WI38 (cell line): Measurements from ENCODE around the gene ITGAL.
"Not testable (repeated sequence)": the region's sequence is repeated elsewhere in the genome, so short reads cannot be mapped to it uniquely, and the experiment has no call there.

Experiments used
- H3K4me3 ChIP-seq: 2 replicates; pipeline ENCODE4 v1.5.1; 2011; ENCODE audit warnings: low read depth, mild to moderate bottlenecking, control low read depth, low read length
- CTCF ChIP-seq: IDR thresholded peaks from 2 replicates; pipeline ENCODE4 v1.5.1; 2012; ENCODE audit warnings: low read depth, mild to moderate bottlenecking, control low read depth, low read length

ITGAL gene

DNA sequence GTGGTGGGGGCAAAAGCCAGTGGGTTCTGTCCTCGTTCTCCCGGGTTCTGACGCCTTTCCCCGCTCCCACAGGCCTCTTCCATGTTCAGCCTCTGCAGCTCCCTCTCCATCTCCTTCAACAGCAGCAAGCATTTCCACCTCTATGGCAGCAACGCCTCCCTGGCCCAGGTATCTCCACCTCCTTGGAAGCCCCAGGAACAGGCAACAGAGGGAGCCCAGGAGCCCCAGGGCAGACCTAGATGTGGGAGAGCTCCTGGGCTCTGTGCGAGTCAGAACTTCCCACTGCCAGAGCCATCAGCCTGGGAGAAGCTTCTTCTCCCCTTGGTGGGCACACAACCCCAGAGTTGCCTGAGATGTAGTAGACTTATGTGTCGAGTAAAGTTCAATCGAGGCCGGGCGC is 46.0 kb downstream of the ITGAL start:
- no peak for TF ChIP-seq CTCF
- H3K4me3 ChIP-seq = no peak overlapping the region

DNA sequence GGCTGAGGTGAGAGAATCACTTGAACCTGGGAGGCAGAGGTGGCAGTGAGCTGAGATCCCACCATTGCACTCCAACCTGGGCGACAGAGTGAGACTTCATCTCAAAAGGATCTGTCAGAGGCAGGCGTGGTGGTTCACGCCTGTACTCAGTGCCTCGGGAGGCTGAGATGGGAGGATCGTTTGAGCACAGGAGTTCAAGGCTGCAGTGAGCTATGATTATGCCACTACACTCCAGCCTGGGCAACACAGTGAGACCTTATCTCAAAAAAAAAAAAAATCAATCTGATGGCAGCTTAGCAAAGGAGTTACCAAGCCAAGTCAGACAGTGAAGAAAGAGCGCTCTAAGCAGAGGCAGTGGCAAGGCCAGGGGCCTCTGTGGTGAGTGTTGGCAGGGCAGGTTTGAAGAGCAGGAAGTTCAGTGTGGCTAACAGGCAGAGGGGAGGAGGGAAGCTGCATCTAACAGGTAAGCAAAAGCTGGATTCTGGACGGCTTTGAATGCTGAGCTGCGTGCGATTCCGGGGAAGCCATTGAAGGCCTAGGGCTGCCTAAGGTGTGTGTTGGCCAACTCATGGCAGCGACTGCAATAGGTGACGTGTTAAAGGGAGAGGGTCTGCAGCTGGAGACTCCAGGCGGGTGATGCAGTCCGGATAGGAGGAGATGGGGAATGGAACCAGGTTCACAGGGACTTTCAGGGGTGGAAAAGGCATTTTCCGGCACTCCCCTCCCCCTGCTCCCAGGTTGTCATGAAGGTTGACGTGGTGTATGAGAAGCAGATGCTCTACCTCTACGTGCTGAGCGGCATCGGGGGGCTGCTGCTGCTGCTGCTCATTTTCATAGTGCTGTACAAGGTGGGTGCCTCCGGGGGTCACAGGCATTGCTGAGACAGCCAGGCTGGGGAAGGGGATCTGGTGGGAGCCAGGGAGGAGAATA is 46.8 kb downstream of the ITGAL start:
- H3K4me3 ChIP-seq = no peak overlapping the region
- no peak for TF ChIP-seq CTCF

DNA sequence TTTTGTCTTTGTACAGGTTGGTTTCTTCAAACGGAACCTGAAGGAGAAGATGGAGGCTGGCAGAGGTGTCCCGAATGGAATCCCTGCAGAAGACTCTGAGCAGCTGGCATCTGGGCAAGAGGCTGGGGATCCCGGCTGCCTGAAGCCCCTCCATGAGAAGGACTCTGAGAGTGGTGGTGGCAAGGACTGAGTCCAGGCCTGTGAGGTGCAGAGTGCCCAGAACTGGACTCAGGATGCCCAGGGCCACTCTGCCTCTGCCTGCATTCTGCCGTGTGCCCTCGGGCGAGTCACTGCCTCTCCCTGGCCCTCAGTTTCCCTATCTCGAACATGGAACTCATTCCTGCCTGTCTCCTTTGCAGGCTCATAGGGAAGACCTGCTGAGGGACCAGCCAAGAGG is 48.9 kb downstream of the ITGAL start:
- H3K4me3 ChIP-seq = no peak overlapping the region
- no peak for TF ChIP-seq CTCF

DNA sequence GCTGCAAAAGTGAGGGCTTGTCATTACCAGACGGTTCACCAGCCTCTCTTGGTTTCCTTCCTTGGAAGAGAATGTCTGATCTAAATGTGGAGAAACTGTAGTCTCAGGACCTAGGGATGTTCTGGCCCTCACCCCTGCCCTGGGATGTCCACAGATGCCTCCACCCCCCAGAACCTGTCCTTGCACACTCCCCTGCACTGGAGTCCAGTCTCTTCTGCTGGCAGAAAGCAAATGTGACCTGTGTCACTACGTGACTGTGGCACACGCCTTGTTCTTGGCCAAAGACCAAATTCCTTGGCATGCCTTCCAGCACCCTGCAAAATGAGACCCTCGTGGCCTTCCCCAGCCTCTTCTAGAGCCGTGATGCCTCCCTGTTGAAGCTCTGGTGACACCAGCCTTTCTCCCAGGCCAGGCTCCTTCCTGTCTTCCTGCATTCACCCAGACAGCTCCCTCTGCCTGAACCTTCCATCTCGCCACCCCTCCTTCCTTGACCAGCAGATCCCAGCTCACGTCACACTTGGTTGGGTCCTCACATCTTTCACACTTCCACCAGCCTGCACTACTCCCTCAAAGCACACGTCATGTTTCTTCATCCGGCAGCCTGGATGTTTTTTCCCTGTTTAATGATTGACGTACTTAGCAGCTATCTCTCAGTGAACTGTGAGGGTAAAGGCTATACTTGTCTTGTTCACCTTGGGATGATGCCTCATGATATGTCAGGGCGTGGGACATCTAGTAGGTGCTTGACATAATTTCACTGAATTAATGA is 49.5 kb downstream of the ITGAL start:
- H3K4me3 ChIP-seq = no peak overlapping the region
- TF ChIP-seq CTCF = no peak

DNA sequence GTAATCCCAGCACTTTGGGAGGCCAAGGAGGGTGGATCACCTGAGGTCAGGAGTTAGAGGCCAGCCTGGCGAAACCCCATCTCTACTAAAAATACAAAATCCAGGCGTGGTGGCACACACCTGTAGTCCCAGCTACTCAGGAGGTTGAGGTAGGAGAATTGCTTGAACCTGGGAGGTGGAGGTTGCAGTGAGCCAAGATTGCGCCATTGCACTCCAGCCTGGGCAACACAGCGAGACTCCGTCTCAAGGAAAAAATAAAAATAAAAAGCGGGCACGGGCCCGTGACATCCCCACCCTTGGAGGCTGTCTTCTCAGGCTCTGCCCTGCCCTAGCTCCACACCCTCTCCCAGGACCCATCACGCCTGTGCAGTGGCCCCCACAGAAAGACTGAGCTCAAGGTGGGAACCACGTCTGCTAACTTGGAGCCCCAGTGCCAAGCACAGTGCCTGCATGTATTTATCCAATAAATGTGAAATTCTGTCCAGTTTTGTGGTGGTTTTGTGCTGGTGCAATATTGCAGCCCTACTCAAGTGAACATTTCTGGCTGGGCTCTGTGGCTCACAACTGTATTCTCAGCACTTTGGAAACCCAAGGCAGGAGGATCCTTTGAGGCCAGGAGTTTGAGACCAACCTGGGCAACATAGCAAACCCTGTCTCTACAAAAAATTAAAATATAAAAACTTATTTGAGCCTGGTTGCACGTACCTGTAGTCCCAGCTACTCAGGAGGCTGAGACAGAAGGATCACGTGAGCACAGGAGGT is 50.3 kb downstream of the ITGAL start:
- H3K4me3 ChIP-seq = not testable (repeated sequence)

- no peak overlapping the region for H3K4me3 ChIP-seq
- no peak for TF ChIP-seq CTCF
Measured at GRCh38 chr16:30523768-30524574, 51.4 kb downstream of the ITGAL start.
